Stimulated activated CD4-positive, alpha-beta T cell treated with anti-CD3 and anti-CD28 coated beads, Interleukin-1b, Interleukin-23, amount 100 ng/mL, for 48 hours (primary cell): ENCODE results near the gene TEFM.
"Not testable (repeated sequence)": the region's sequence is repeated elsewhere in the genome, so short reads cannot be mapped to it uniquely, and the experiment has no call there.

ENCODE experiments used
- DNase-seq: peaks from one replicate; pipeline ENCODE4 v3.0.0-alpha.2; 2020

TEFM gene

GRCh38 chr17:30920683-30921543, 14.9 kb upstream of the TEFM start:
- DNase-seq: no peak

GRCh38 chr17:30920282-30920681, 14.2 kb upstream of the TEFM start:
- DNase-seq: no peak

GRCh38 chr17:30917050-30917449, 11.0 kb upstream of the TEFM start:
- DNase-seq: no peak

- no peak for DNase-seq
Observed at GRCh38 chr17:30915833-30916611, 10.0 kb upstream of the TEFM start.

- no peak for DNase-seq
Observed at GRCh38 chr17:30913955-30914354, 7.9 kb upstream of the TEFM start.

GRCh38 chr17:30910151-30910550, 4.1 kb upstream of the TEFM start:
- DNase-seq: not testable (repeated sequence)

- no peak for DNase-seq
Observed at GRCh38 chr17:30908717-30909420, 2.8 kb upstream of the TEFM start.

- DNase-seq: no peak
Observed at GRCh38 chr17:30905742-30906100, 317 bp downstream of the TEFM start.

GRCh38 chr17:30897311-30897710, 8.7 kb downstream of the TEFM start:
- DNase-seq: no peak

GRCh38 chr17:30894236-30894635, 11.8 kb downstream of the TEFM start:
- no peak for DNase-seq

- no peak for DNase-seq
Observed at GRCh38 chr17:30886187-30886586, 19.9 kb downstream of the TEFM start.

- no peak for DNase-seq
Observed at GRCh38 chr17:30869005-30869404, 37.0 kb downstream of the TEFM start.

- DNase-seq: no peak
Observed at GRCh38 chr17:30864636-30865035, 41.4 kb downstream of the TEFM start.

- DNase-seq: no peak
Observed at GRCh38 chr17:30858556-30859250, 47.3 kb downstream of the TEFM start.

GRCh38 chr17:30854146-30854545, 51.9 kb downstream of the TEFM start:
- no peak for DNase-seq
